Measurements from ENCODE around the gene HOXD3. TPM values are rescaled to one million over a fixed set of nuclear protein-coding genes. Genes with fewer than 3 reads are reported as not detected.

The HOXD3 gene
- total RNA-seq, 1 donor from 2014 or later: not detected

- Mint-ChIP-seq H3K27ac (no peak overlapping the region), H3K27me3 (peaks cover 97% of the 10 kb centered on the region)
- TF ChIP-seq CTCF (IDR thresholded peaks at IDR 0.05; ENCODE audit: unreplicated experiment): no peak
Observed at GRCh38 chr2:176142281-176142680, 14.8 kb upstream of the HOXD3 start.

GRCh38 chr2:176145085-176145969, 11.8 kb upstream of the HOXD3 start:
- Mint-ChIP-seq H3K36me3 (ENCODE audit: insufficient read depth) (no peaks in the 10 kb centered on the region), H3K4me3 (ENCODE audit: low read depth) (no peak overlapping the region)

More at GRCh38 chr2:176142281-176142680, 14.8 kb upstream of the HOXD3 start:
- no peaks in the 10 kb centered on the region for H3K36me3 Mint-ChIP-seq (ENCODE audit: insufficient read depth)
- no peaks in the 10 kb centered on the region for H3K4me1 Mint-ChIP-seq (ENCODE audit: low read depth)
- H3K4me3 Mint-ChIP-seq (ENCODE audit: low read depth): no peak overlapping the region
- DNase-seq (ENCODE audit: low spot score, unreplicated experiment): no peak
- no peaks in the 10 kb centered on the region for H3K9me3 Mint-ChIP-seq (ENCODE audit: low read depth)

GRCh38 chr2:176146101-176146500, 11.0 kb upstream of the HOXD3 start:
- TF ChIP-seq CTCF (IDR thresholded peaks at IDR 0.05; ENCODE audit: unreplicated experiment): no peak
- no peak for DNase-seq (ENCODE audit: low spot score, unreplicated experiment)
- no peaks in the 10 kb centered on the region for H3K36me3 Mint-ChIP-seq (ENCODE audit: insufficient read depth)
- H3K4me3 Mint-ChIP-seq (ENCODE audit: low read depth): no peak overlapping the region
- H3K4me1 Mint-ChIP-seq (ENCODE audit: low read depth): no peaks in the 10 kb centered on the region
- H3K9me3 Mint-ChIP-seq (ENCODE audit: low read depth): no peaks in the 10 kb centered on the region
- H3K27ac Mint-ChIP-seq: no peak overlapping the region
- peaks cover 100% of the 10 kb centered on the region for H3K27me3 Mint-ChIP-seq

More at GRCh38 chr2:176145085-176145969, 11.8 kb upstream of the HOXD3 start:
- no peak for DNase-seq (ENCODE audit: low spot score, unreplicated experiment)
- no peaks in the 10 kb centered on the region for H3K4me1 Mint-ChIP-seq (ENCODE audit: low read depth)
- no peaks in the 10 kb centered on the region for H3K9me3 Mint-ChIP-seq (ENCODE audit: low read depth)
- peaks cover 97% of the 10 kb centered on the region for H3K27me3 Mint-ChIP-seq
- H3K27ac Mint-ChIP-seq: no peak overlapping the region
- no peak for TF ChIP-seq CTCF (IDR thresholded peaks at IDR 0.05; ENCODE audit: unreplicated experiment)

- H3K27ac Mint-ChIP-seq: no peak overlapping the region
- DNase-seq (ENCODE audit: low spot score, unreplicated experiment): no peak
- H3K36me3 Mint-ChIP-seq (ENCODE audit: insufficient read depth): no peaks in the 10 kb centered on the region
- no peaks in the 10 kb centered on the region for H3K9me3 Mint-ChIP-seq (ENCODE audit: low read depth)
- H3K27me3 Mint-ChIP-seq: peaks cover 100% of the 10 kb centered on the region
- no peaks in the 10 kb centered on the region for H3K4me1 Mint-ChIP-seq (ENCODE audit: low read depth)
- no peak overlapping the region for H3K4me3 Mint-ChIP-seq (ENCODE audit: low read depth)
- TF ChIP-seq CTCF (IDR thresholded peaks at IDR 0.05; ENCODE audit: unreplicated experiment): no peak
Observed at GRCh38 chr2:176146645-176147044, 10.5 kb upstream of the HOXD3 start.

- Mint-ChIP-seq H3K4me1 (ENCODE audit: low read depth) (no peaks in the 10 kb centered on the region), H3K27me3 (peaks cover 97% of the 10 kb centered on the region), H3K4me3 (ENCODE audit: low read depth) (no peak overlapping the region), H3K9me3 (ENCODE audit: low read depth) (no peaks in the 10 kb centered on the region), H3K36me3 (ENCODE audit: insufficient read depth) (no peaks in the 10 kb centered on the region), H3K27ac (no peak overlapping the region)
- no peak for DNase-seq (ENCODE audit: low spot score, unreplicated experiment)
- no peak for TF ChIP-seq CTCF (IDR thresholded peaks at IDR 0.05; ENCODE audit: unreplicated experiment)
Observed at GRCh38 chr2:176147210-176147799, 9.8 kb upstream of the HOXD3 start.
